CMK (cell line): ENCODE data around the gene KLHL10.
"Not testable (repeated sequence)": the region's sequence is repeated elsewhere in the genome, so short reads cannot be mapped to it uniquely, and the experiment has no call there.

Source experiments
- DNase-seq: peaks from one replicate; pipeline ENCODE4 v3.0.0-alpha.2; 2010; ENCODE audit warnings: low read depth

KLHL10 gene

GRCh38 chr17:41813152-41813680, 24.4 kb upstream of the KLHL10 start:
- DNase-seq = no peak

DNA sequence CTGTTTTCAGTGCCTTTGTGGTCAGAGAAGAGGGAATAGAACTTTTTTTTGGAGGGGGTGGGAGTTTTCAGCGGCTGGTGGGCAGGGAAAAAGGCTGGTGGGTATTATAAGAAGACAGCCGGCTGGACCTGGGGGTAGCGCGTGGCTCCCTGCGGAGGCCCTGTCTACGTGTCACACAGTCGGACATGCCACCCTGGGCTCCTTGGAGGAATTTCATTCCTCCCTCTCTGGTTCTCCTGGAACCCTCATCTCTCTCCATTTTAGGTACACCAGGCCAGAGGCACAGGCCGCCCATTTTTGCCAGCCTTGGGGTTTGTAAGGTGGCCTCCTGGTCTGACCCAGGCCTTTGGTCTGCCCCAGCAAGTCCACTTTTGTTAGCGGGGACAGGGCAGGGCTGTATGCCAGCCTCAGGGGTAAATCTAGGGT, 23.9 kb upstream of the KLHL10 start:
- DNase-seq = no peak

GRCh38 chr17:41814195-41814594, 23.4 kb upstream of the KLHL10 start:
- no peak for DNase-seq

DNA sequence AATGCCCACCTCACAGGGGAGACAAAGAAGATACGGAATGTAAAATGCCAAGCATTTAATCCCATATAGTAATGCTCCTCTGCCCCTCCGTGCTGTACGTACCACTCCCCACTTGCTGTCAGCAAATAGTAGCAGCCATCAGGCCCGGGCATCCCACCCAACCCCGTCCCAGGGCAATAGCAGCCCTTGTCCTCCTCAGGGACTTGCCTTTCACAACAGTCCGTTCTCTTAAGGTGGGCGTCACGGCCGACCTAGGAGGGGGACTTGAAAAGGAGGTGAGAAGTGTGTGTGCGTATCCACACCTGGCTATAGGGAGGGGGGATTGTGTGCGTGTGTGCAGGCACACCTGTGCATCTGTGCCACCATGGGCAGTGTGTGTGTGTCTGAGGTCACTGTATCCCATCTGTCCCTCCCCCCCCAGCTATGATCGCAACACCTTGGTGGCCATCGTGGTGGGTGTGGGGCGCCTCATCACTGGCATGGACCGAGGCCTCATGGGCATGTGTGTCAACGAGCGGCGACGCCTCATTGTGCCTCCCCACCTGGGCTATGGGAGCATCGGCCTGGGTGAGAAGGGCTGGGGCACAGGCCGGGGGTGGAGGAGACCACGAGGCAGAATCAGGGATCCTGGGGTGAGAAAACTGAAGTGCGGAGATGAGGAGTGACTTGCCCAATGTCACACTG, 20.8 kb upstream of the KLHL10 start:
- no peak for DNase-seq

DNA sequence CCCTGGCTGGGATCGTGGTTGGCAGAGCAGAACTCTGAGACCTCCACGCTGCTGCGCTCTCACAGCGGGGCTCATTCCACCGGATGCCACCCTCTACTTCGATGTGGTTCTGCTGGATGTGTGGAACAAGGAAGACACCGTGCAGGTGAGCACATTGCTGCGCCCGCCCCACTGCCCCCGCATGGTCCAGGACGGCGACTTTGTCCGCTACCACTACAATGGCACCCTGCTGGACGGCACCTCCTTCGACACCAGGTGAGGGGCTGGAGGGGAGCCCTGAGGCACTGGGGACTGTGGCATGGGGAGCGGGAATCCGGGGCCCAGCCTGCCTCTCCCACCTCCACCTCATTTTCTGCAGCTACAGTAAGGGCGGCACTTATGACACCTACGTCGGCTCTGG, 19.6 kb upstream of the KLHL10 start:
- no peak for DNase-seq

- DNase-seq = no peak
Measured at GRCh38 chr17:41821776-41822175, 15.8 kb upstream of the KLHL10 start.

DNA sequence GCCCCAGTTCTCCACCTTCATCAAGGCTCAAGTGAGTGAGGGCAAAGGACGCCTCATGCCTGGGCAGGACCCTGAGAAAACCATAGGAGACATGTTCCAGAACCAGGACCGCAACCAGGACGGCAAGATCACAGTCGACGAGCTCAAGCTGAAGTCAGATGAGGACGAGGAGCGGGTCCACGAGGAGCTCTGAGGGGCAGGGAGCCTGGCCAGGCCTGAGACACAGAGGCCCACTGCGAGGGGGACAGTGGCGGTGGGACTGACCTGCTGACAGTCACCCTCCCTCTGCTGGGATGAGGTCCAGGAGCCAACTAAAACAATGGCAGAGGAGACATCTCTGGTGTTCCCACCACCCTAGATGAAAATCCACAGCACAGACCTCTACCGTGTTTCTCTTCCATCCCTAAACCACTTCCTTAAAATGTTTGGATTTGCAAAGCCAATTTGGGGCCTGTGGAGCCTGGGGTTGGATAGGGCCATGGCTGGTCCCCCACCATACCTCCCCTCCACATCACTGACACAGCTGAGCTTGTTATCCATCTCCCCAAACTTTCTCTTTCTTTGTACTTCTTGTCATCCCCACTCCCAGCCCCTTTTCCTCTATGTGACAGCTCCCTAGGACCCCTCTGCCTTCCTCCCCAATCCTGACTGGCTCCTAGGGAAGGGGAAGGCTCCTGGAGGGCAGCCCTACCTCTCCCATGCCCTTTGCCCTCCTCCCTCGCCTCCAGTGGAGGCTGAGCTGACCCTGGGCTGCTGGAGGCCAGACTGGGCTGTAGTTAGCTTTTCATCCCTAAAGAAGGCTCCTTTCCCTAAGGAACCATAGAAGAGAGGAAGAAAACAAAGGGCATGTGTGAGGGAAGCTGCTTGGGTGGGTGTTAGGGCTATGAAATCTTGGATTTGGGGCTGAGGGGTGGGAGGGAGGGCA, 15.1 kb upstream of the KLHL10 start:
- DNase-seq = no peak

DNA sequence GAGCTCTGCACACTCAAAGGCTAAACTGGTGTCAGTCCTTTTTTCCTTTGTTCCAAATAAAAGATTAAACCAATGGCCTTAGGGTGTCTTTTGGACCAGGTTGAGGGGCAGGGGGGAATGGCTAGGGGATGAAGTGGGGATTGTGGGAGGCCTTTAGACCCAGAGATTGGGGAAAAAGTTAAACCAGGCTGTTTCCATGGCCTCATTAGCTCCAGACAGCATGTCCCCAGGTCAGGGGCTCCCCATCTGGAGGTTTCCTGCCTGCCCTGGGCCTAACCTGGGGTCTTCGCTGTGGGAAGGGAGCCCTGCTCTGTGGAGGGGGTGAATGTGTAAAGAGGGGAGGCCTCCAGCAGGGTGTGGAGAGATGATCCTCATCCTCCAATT, 14.5 kb upstream of the KLHL10 start:
- DNase-seq = no peak

DNA sequence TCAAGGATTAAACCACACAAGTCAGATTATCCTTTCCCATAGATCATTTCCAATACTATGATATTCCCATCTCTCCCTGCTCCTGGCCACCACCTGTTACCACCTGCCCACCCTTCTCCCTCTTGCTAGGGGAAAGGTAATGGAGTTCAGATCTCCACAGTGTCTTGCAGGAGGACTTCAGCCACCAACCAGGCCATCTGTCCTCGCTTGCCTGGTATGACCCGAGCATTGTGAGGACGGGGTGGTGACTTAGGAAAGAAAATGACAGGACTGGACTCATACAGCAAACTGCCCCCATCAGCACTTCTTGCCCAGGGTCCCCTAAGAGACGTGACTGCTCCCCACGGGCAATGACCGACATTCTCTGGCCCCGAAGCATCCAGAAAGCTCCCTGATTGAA, 14.0 kb upstream of the KLHL10 start:
- DNase-seq = no peak

DNA sequence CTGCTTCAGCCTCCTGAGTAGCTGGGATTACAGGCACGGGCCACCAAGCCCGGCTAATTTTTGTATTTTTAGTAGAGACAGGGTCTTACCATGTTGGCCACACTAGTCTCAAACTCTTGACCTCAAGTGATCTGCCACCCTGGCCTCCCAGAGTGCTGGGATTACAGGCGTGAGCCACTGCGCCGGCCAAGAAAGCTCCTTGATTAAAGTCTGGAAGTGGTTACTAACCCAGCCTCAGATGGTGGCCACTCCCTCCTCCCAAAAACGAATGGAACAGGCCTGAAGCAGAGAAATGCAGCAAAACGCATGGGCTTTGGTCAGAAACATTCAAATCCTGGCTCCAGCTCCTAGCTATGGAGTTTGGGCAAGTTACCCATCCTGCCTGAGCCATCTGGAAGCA, 13.5 kb upstream of the KLHL10 start:
- DNase-seq = no peak

DNA sequence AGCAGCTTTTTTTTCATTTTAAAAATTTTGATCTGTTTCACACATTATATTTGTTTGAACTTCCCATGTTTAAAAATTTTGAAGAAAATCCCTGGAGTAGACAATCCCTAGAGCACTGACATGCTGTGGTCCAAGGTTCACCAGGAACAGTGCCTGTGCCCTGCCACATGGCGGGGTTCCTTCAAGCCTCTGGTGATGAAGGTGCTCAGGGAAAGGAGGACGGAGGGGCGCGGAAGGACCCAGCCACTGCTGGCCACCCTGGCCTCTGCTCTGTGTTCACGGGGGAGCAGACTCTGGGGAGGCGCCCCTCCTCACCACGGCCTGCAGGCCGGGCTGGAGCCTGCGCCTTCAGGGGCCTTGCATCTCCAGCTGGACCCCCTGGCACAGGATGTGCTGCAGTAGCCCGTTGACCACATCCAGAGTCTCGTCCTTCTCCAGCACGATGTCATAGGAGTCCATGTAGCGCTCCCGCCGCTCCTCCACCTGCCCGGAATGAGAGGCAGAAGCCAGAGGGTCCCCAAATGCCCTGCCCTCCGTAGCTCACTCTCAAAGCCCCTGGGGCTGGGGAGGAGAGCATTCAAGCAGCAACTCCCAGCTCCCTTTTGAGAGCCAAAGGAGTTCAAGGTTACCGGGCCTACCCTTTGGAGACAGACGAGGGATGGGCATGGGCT, 12.3 kb upstream of the KLHL10 start:
- DNase-seq = no peak

DNA sequence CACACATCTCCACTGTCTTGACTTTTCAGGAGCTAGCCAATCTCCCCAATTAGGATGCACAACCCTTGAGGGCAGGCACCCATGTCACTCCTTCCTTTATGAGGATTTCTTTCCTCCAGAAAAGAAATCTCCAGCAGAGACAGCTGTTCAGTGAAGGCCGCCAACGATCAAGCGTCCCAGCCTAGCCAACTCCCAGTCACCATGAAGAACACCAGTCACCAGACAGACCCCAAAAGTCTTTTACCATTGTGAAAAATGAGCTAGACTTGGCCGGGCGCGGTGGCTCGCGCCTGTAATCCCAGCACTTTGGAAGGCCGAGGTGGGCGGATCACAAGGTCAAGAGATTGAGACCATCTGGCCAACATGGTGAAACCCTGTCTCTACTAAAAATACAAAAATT, 7.7 kb upstream of the KLHL10 start:
- not testable (repeated sequence) for DNase-seq

GRCh38 chr17:41835214-41835799, 2.3 kb upstream of the KLHL10 start:
- no peak for DNase-seq

DNA sequence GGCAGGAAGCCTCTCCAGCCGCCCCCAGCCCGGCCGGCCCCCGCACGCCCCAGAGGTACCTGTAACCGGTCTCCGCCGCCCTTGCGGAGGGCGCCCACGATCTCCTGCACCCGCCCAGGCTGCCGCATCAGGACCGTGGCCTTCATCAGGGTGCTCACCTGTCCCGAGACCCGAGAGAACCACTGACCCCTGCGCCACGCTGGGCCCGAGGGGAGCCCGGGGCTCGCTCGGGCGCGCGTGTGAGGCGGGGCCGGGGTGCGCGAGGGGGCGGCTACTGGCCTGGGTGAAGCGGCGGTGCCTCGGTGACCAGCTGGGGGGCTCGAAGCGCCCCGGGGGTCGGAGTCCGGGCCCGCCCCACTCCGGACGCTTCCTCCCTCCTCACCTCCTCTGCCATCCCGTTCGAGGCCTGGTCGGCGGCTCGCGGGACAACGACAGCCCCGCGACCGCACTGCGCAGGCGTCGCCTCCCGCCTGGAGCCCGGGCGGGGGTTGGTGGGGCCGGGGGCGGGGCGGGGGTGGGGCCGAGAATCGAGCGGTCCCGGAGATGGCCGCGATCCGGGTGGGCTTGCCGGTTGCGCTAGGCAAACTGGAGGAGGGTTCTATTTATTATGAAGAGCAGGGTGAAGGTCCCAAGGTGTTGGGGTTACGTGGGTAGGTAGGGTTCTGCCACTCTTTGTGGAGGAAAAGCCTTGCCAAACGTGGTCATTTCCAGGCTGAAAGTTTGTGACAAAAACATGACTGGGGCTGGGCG, 1.6 kb upstream of the KLHL10 start, which contains the start of gene NT5C3B:
NT5C3B (minus strand) TSS at position 433 of the 750 bp plus-strand sequence; CDS start at position 394, 39 bp downstream.
- DNase-seq = no peak

DNA sequence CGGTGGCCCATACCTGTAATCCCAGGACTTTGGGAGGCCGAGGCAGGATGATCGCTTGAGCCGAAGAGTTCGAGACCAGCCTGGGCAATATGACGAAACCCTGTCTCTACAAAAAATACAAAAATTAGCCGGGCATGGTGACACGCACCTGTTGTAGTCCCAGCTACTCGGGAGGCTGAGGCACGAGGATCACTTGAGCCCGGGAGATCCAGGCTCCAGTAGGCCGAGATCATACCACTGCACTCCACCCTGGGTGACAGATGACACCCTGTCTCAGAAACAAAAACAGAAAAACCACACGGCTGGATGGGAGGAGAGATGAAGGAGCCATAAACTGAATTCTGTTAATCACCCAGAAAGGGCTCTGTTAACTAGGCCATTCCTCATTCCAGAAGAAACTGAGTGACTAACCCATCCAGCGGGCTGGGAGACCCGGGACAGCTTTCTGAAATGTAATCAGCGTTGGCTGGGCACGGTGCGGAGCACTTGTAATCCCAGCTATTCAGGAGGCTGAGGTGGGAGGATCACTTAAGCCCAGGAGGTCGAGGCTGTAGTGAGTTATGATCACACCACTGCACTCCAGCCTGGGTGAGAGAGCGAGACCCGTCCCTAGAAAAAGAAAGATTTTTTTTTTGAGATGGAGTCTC, 952 bp upstream of the KLHL10 start:
- no peak for DNase-seq

DNA sequence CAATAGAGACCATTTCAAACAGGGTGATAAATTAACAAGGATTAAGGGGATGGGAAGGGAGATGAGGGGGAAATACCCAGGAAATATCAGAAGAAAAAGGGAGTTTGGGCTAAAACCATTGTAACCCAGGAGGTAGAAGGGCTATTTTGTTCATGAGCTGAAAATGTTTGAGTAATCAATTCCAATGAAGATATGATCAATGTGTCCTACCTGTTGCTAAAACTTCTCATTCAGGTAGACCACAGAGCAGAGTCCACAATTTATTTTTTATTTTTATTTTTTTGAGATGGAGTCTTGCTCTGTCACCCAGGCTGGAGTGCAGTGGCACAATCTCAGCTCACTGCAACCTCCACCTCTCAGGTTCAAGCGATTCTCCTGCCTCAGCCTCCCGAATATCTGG, 1.8 kb downstream of the KLHL10 start:
- not testable (repeated sequence) for DNase-seq

DNA sequence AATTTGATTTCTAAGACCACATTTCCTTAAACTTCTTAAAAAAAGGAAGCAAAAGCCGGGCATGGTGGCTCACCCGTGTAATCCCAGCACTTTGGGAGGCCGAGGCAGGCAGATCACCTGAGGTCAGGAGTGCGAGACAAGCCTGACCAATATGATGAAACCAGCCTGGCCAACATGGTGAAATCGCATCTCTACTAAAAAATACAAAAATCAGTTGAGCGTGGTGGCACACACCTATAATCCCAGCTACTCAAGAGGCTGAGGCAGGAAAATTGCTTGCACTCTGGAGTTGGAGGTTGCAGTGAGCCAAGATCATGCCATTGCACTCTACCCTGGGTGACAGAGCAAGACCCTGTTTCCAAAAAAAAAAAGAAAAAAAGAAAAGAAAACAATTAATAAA, 3.2 kb downstream of the KLHL10 start:
- DNase-seq = not testable (repeated sequence)

DNA sequence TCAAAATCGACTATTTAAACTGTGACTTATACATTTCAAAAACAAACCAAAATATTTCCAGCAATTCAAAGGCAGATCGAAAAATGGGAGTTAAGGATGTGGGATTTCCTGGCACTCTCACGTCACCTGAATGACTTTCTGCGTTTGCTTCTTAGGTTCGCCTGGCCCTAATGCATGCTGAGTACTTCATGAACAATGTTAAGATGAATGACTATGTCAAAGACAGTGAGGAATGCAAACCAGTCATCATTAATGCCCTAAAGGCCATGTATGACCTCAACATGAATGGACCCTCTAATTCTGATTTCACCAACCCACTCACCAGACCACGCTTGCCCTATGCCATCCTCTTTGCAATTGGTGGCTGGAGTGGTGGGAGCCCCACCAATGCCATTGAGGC, 7.3 kb downstream of the KLHL10 start:
- DNase-seq = no peak

- DNase-seq = no peak
Measured at GRCh38 chr17:41848788-41849187, 11.2 kb downstream of the KLHL10 start.

- DNase-seq = no peak
Measured at GRCh38 chr17:41849251-41849990, 11.8 kb downstream of the KLHL10 start.
